Spleen (tissue), 7 donors: ENCODE results near the gene CHD5.

ENCODE experiments used
- CTCF ChIP-seq, 11 experiments: fragments of 200-600 bp in 7 of 11; fragments of 450-650 bp in 4 of 11; sonication (generic) in 4 of 11; IDR thresholded peaks in 8 of 11; conservative IDR thresholded peaks in 3 of 11; 1 replicate in 7 of 11; 2 replicates in 4 of 11; pipeline versions ENCODE4 v1.4.0 to v1.8.0; 2016 to 2021; ENCODE audit warnings: antibody characterized with exemption in 11 of 11, inconsistent platforms in 4 of 11, mild to moderate bottlenecking in 1 of 11
- POLR2A ChIP-seq, 3 donors: fragments of 450-650 bp; IDR thresholded peaks; one replicate each; pipeline ENCODE4 v1.5.1; 2017; ENCODE audit warnings: antibody characterized with exemption in 3 of 3, mild to moderate bottlenecking in 1 of 3
- donor health status: DM: no; HTN: no; CAD: no; lungs with moderate emphysema.
- donor health status: DM: no; HTN: no; CAD: no.
- donor health status: DM: no; HTN: no; CAD: no.

- TF ChIP-seq CTCF (IDR thresholded peaks at IDR 0.05 in 8 of 11, conservative IDR thresholded peaks at IDR 0.05 in 3 of 11) (no peak), POLR2A (IDR thresholded peaks at IDR 0.05) (no peak)
Observed at GRCh38 chr1:6128276-6129081, 51.6 kb downstream of the CHD5 start.
